Choroid plexus epithelial cell (primary cell): ENCODE measurements around the gene SAMD3.
"Not testable (repeated sequence)": the region's sequence is repeated elsewhere in the genome, so short reads cannot be mapped to it uniquely, and the experiment has no call there.

Experiments used
- DNase-seq: peaks from one replicate; pipeline ENCODE4 v3.0.0-alpha.2; 2010; ENCODE audit warnings: low read depth
- H3K4me3 ChIP-seq: 2 replicates; pipeline ENCODE4 v1.5.1; 2011; ENCODE audit warnings: low read depth, mild to moderate bottlenecking, control low read depth, low read length, moderate library complexity
- TF ChIP-seq, protein P1 (sequence below): conservative IDR thresholded peaks from 2 replicates; pipeline ENCODE4 v1.5.1; 2011; ENCODE audit warnings: low read depth, mild to moderate bottlenecking, control low read depth, inconsistent platforms, low read length, moderate library complexity

SAMD3 gene

DNA sequence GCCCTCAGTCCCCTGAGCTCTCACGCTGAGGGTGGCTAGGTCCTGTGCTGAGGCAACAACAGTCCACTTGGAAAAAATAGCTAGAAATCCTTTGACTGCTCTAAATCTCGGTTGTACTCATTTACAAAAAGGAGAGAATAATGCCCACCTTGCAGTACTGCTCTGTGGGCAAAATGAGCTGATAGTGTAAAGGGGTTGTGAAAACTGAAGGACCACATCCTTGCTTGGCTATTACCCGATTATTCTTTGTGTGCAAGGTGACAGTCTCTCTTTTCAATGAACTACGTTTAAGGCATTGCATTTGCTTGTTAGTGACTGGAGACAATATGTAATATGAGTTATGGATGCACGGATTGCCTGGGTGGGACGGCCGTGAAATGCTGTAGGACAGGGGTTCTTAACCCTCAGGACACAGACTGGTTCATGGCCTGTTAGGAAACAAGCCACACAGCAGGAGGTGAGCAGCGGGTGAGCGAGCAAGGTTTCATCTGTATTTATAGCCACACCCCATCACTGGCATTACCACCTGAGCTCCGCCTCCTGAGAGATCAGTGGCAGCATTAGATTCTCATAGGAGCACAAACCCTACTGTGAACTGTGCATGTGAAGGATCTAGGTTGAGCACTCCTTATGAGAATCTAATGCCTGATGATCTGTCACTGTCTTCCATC, 14.6 kb downstream of the SAMD3 start:
- TF ChIP-seq, protein P1, sequence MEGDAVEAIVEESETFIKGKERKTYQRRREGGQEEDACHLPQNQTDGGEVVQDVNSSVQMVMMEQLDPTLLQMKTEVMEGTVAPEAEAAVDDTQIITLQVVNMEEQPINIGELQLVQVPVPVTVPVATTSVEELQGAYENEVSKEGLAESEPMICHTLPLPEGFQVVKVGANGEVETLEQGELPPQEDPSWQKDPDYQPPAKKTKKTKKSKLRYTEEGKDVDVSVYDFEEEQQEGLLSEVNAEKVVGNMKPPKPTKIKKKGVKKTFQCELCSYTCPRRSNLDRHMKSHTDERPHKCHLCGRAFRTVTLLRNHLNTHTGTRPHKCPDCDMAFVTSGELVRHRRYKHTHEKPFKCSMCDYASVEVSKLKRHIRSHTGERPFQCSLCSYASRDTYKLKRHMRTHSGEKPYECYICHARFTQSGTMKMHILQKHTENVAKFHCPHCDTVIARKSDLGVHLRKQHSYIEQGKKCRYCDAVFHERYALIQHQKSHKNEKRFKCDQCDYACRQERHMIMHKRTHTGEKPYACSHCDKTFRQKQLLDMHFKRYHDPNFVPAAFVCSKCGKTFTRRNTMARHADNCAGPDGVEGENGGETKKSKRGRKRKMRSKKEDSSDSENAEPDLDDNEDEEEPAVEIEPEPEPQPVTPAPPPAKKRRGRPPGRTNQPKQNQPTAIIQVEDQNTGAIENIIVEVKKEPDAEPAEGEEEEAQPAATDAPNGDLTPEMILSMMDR: no peak
- no peak overlapping the region for H3K4me3 ChIP-seq
- DNase-seq: no peak

DNA sequence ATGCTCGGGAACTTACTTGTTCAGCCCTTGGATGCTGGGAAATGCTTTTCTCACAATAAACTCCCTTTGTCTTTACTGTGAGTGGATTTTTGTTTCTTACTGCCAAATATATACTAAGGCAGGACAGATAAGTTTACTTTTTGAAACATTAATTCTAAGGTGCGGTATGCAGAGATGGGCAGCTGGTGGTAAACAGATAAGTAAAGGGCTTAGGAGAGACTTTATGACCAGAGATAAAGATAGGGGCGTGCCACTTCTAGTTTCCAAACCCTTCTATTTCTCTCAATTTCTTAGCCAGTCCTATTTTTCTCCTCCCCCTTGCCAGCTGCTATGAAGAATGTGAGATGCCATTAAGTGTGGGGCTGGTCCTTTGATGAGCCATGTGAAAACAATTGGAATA, 16.3 kb downstream of the SAMD3 start:
- DNase-seq: no peak
- TF ChIP-seq, protein P1: no peak

GRCh38 chr6:130204322-130204721, 18.4 kb downstream of the SAMD3 start:
- no peak overlapping the region for H3K4me3 ChIP-seq
- DNase-seq: no peak
- TF ChIP-seq, protein P1: no peak

More for the DNA sequence above, 16.3 kb downstream of the SAMD3 start:
- H3K4me3 ChIP-seq: no peak overlapping the region

GRCh38 chr6:130203370-130203769, 19.4 kb downstream of the SAMD3 start:
- DNase-seq: no peak
- TF ChIP-seq, protein P1: no peak
- no peak overlapping the region for H3K4me3 ChIP-seq

DNA sequence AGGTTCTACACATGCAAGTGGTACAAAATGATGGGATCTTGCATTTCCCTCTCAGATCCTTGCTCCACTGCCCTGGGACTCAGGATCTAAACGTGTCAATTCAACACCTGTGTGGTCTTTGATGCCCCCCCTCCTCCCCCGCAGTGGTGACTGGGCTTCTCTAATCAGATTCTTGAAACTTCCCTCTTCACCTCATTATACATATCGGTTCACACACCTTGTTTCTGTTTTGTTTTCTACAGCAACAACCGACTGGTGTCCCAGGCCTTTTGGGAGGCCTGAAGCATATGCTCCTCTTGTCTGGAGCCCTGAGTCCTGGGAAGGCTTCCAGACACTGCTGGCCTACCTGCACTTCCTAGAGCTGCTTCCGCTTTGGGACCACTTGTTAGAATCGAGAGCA, 20.0 kb downstream of the SAMD3 start:
- H3K4me3 ChIP-seq: no peak overlapping the region
- no peak for DNase-seq
- TF ChIP-seq, protein P1: no peak

GRCh38 chr6:130200020-130200419, 22.7 kb downstream of the SAMD3 start:
- TF ChIP-seq, protein P1: no peak
- DNase-seq: no peak
- no peak overlapping the region for H3K4me3 ChIP-seq

DNA sequence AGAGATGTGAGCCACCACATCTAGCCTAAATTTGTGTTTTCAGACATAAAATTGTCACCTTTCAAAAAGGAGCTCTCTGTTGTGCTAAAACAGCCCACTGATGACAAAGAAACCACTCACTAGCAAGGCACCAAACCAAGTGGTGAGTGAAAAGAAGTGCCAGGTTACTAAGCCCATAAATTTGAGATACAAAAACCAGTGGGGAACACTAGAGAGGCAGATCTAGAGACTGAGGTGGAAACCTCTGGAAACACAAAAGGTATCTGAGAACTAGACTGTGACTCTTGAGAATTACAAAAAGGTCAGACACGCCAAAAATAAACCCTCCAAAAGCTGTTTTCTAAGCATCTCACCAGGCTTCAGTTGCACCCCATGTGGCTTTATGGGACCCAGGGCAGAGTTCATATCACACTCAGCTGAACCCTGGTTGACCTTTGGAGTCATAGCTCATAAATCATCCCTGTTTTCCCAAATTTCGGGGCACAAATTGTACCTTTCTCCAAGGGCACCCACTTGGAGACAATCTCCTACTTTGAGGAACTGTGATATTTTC, 24.2 kb downstream of the SAMD3 start:
- no peak for DNase-seq
- TF ChIP-seq, protein P1: no peak
- no peak overlapping the region for H3K4me3 ChIP-seq

DNA sequence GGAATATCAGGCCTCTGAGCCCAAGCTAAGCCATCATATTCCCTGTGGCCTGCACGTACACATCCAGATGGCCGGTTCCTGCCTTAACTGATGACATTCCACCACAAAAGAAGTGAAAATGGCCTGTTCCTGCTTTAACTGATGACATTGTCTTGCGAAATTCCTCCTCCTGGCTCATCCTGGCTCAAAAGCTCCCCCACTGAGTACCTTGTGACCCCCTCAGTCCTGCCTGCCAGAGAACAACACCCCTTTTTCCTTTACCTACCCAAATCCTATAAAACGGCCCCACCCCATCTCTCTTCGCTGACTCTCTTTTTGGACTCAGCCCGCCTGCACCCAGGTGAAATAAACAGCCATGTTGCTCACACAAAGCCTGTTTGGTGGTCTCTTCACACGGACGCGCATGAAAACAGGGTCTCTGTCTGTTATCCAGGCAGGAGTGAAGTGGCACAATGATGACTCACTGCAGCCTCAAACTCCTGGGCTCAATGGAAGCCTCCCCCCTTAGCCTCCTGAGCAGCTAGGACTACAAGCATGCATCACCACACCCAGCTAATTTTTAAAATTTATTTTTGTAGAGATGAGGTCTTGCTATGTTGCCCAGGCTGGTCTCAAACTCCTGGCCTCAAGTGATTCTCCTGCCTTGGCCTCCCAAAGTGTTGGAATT, 24.8 kb downstream of the SAMD3 start:
- DNase-seq, H3K4me3 ChIP-seq: not testable (repeated sequence)

- H3K4me3 ChIP-seq, DNase-seq: not testable (repeated sequence)
These were observed 28.3 kb downstream of the SAMD3 start for GRCh38 chr6:130194434-130194833.
